Lung (tissue), 12 donors: Measurements from ENCODE around the gene IGFBP3. TPM values are rescaled to one million over a fixed set of nuclear protein-coding genes. Genes with fewer than 3 reads are reported as not detected.
A peak's percentile ranks its signal among the peaks of the same experiment; 100 is the strongest.

Experiments
- ATAC-seq: fragments of 200-7000 bp; cut with Tn5 transposase; one replicate; pipeline ENCODE4 v1.9.1; 2020; ENCODE audit warnings: moderate number of reproducible peaks; ENCODE audit not compliant: insufficient read depth, low FRiP score
- DNase-seq, 3 donors: peaks; one replicate each; pipeline ENCODE4 v3.0.0-alpha.2; 2013 to 2017
- H3K27ac ChIP-seq, 2 donors: one replicate each; pipeline ENCODE4 v1.5.1; 2013; ENCODE audit warnings: mild to moderate bottlenecking in 2 of 2, moderate library complexity in 2 of 2, control low read depth in 1 of 2, inconsistent platforms in 1 of 2, low read depth in 1 of 2, low read length in 1 of 2
- H3K27me3 ChIP-seq, 3 donors: one replicate each; pipeline ENCODE4 v1.5.1; 2013; ENCODE audit warnings: low read length in 2 of 3; ENCODE audit not compliant: control insufficient read depth in 3 of 3, insufficient read depth in 3 of 3
- H3K36me3 ChIP-seq, 4 donors: one replicate each; pipeline ENCODE4 v1.5.1; 2013; ENCODE audit warnings: low read length in 4 of 4, mild to moderate bottlenecking in 1 of 4, moderate library complexity in 1 of 4; ENCODE audit not compliant: control insufficient read depth in 4 of 4, insufficient read depth in 4 of 4
- H3K4me1 ChIP-seq, 5 donors: one replicate each; pipeline ENCODE4 v1.5.1; 2013; ENCODE audit warnings: low read length in 5 of 5, mild to moderate bottlenecking in 2 of 5, moderate library complexity in 1 of 5; ENCODE audit not compliant: control insufficient read depth in 5 of 5, insufficient read depth in 5 of 5
- H3K4me3 ChIP-seq: one replicate; pipeline ENCODE4 v1.5.1; 2013; ENCODE audit warnings: mild to moderate bottlenecking, control low read depth, moderate library complexity
- H3K9ac ChIP-seq, 2 donors: one replicate each; pipeline ENCODE4 v1.5.1; 2013; ENCODE audit warnings: low read length in 2 of 2, control low read depth in 1 of 2; ENCODE audit not compliant: insufficient read depth in 1 of 2
- H3K9me3 ChIP-seq, 4 donors: one replicate each; pipeline ENCODE4 v1.5.1; 2013; ENCODE audit warnings: low read length in 3 of 4, mild to moderate bottlenecking in 1 of 4, moderate library complexity in 1 of 4; ENCODE audit not compliant: control insufficient read depth in 4 of 4, insufficient read depth in 3 of 4
- WGBS, 2 donors: extraction: QIAGEN DNeasy Blood & Tissue Kit; methylation state at CpG; one replicate each; pipeline ENCODE4 v1.1.7; 2013; 5-methylcytosine and 5-hydroxymethylcytosine counted together
- polyA plus RNA-seq, 2 donors: library from polyadenylated mRNA; stranded (reverse); fragments of 200-250 nt; gene quantifications; one replicate each; pipeline ENCODE4 v1.2.1, GENCODE V29; 2013
- total RNA-seq, 2 donors: library from RNA; depleted of rRNA in 1 of 2; stranded (reverse); fragments of >200 nt in 1 of 2; gene quantifications; one replicate each; pipeline ENCODE4 v1.2.1, GENCODE V29; 2014 to 2021
- TF ChIP-seq, protein P1 (sequence below): IDR thresholded peaks from 2 replicates; pipeline ENCODE4 v1.5.1; 2012; ENCODE audit warnings: mild to moderate bottlenecking; ENCODE audit errors: control extremely low read depth, extremely low read depth
- donor health status: control.
- donor health status: control.
- donor health status: Bipolar disorder and iron deficiency.
- donor health status: healthy.
- donor health status: DM: yes; HTN: yes; CAD: no.

Gene IGFBP3
- total and polyA plus RNA-seq, 4 donors = 29.2 to 76.5 (median 58.4) TPM

DNA sequence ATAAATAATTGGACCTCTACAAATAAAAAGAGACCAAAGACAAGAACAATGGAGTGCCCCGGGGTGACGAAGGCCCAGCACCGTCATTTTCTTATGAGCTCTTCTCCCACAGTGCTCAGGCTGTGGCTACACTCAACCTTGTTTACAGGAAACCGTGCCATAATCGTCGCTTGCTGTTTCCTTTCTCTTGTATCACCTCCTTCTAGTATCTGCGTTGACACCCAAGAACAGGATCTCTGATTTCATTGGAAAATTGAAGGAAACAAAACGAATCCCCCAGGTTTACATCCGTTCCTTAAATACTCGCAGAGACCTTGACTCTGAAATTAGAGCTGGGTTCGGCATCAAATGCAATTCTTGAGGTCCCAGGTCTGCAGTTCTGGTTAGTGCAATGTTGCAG is 1.7 kb upstream of the IGFBP3 start:
- TF ChIP-seq, protein P1, sequence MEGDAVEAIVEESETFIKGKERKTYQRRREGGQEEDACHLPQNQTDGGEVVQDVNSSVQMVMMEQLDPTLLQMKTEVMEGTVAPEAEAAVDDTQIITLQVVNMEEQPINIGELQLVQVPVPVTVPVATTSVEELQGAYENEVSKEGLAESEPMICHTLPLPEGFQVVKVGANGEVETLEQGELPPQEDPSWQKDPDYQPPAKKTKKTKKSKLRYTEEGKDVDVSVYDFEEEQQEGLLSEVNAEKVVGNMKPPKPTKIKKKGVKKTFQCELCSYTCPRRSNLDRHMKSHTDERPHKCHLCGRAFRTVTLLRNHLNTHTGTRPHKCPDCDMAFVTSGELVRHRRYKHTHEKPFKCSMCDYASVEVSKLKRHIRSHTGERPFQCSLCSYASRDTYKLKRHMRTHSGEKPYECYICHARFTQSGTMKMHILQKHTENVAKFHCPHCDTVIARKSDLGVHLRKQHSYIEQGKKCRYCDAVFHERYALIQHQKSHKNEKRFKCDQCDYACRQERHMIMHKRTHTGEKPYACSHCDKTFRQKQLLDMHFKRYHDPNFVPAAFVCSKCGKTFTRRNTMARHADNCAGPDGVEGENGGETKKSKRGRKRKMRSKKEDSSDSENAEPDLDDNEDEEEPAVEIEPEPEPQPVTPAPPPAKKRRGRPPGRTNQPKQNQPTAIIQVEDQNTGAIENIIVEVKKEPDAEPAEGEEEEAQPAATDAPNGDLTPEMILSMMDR = no peak
- no peaks in the 10 kb centered on the region for H3K36me3 ChIP-seq
- H3K4me1 ChIP-seq = peaks cover 2 to 52% (median 15%) of the 10 kb centered on the region in 5 donors
- ATAC-seq (no peak), DNase-seq (peak in 2 of 3 donors; percentile 60 to 65)
- H3K9ac ChIP-seq = peak overlapping the region in 1 of 2 donors; percentile 64
- WGBS, 2 donors = 1 to 2% methylated on average over 11 of the region's 11 CpGs
- H3K9me3 ChIP-seq = no peaks in the 10 kb centered on the region
- H3K4me3 ChIP-seq = no peak overlapping the region
- no peak overlapping the region for H3K27ac ChIP-seq
- peaks cover 4 to 21% (median 9%) of the 10 kb centered on the region in 3 donors for H3K27me3 ChIP-seq

DNA sequence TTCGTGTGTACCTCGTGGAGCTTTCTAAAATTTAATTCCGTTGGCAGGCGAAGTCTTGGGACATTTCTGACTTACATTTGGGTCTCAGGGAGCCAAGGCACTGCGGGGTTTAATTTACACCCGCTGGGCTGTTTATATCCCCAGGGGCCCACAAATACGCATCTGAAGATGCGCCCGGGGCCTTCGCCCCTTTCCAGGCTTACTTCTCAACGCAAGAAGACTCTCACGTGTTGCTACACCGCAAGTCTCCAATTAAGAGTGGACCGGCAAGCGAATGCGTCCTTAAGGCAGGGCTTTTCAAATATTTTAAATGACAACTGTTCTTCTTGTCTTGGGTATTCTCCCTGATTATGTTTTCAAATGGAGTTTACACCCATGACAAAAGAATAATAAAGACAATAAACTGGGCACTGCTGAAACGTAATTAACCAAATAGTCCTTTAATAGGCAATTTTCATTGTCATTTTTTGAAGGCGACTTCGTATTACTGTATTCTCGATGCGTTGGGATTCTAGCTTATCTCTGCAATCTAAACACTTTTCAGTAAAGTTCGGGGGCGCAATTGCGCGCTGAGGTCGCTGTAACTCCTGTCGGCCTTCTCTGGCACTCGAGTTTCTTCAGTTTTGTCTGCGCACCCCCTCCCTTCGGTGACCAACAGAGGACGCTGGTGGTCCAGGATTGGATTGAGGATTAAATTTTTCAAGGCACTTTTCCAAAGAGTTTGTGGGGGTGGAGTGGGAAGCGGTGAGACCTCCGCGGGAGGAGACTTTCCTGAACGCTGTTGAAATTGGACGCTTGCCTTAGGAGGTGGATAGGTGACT is 837 bp upstream of the IGFBP3 start:
- no peak for ATAC-seq
- 4 to 5% methylated on average over 36 of the region's 36 CpGs for WGBS, 2 donors

DNA sequence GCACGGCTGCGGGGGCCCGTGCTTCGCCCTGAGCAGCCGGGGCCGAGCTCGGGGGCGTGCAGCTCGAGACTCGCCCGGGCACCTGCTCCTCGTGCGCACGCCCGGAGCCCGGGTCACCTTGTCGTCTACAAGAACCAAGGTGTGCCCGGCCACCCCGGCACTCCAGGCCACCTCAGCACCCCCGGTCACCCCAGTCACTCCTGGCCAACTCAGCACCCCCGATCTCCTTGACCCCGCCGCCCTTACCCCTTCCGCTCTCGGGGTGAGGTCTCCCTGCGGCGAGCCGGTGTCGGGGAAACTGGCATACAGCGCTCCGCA is 268 bp upstream of the IGFBP3 start:
- DNase-seq (no peak), ATAC-seq (no peak)
- Histone ChIP-seq H3K27ac (no peak overlapping the region), H3K4me3 (no peak overlapping the region), H3K9me3 (no peaks in the 10 kb centered on the region), H3K36me3 (no peaks in the 10 kb centered on the region), H3K27me3 (peaks cover 4 to 22% (median 9%) of the 10 kb centered on the region in 3 donors), H3K9ac (no peak overlapping the region), H3K4me1 (peaks cover 2 to 54% (median 15%) of the 10 kb centered on the region in 5 donors)
- 2 to 3% methylated on average over 29 to 31 of the region's 31 CpGs for WGBS, 2 donors
- TF ChIP-seq, protein P1 = no peak

More for the DNA sequence above, 837 bp upstream of the IGFBP3 start:
- H3K27ac ChIP-seq = peak overlapping the region in 1 of 2 donors; percentile 51
- peak overlapping the region in 1 of 2 donors; percentile 64 for H3K9ac ChIP-seq
- TF ChIP-seq, protein P1 = no peak
- H3K4me1 ChIP-seq = peaks cover 2 to 54% (median 15%) of the 10 kb centered on the region in 5 donors
- peaks cover 4 to 22% (median 9%) of the 10 kb centered on the region in 3 donors for H3K27me3 ChIP-seq
- H3K36me3 ChIP-seq = no peaks in the 10 kb centered on the region
- no peaks in the 10 kb centered on the region for H3K9me3 ChIP-seq
- H3K4me3 ChIP-seq = no peak overlapping the region
- DNase-seq = peak; percentile 87 to 90 (median 90)
